Stimulated activated naive CD8-positive, alpha-beta T cell treated with anti-CD3 and anti-CD28 coated beads, Interleukin-15, Interleukin-2, amounts not matched to agents 100 U/mL and 50 U/mL, for 24 hours (primary cell): ENCODE data around the gene PDE4B.

Experiments
- ATAC-seq: fragments of 150-1000 bp; cut with Tn5 transposase; one replicate; pipeline ENCODE4 v1.10.0; 2021
- DNase-seq: peaks from one replicate; pipeline ENCODE4 v3.0.0; 2021

PDE4B gene

DNA sequence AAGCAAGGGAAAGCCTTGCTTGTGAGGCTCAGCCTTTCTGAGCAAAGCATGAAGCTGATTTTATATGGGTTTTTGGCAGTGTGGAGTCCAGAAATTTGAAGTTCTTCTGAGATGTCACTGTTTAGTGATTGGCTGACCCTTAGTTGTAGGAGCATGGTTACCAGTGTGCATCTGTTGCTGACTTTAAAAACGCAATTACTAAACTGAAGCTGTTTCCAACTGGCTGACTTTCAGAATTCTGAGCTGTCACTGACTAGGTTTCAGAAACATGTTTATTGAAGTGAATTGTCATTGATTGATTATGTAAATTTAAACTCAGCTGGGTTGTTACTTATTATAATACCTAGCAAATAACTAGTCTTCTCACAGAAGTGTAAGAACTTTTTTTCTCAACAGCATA lies 89.4 kb downstream of the PDE4B start:
- ATAC-seq (no peak), DNase-seq (no peak)

DNA sequence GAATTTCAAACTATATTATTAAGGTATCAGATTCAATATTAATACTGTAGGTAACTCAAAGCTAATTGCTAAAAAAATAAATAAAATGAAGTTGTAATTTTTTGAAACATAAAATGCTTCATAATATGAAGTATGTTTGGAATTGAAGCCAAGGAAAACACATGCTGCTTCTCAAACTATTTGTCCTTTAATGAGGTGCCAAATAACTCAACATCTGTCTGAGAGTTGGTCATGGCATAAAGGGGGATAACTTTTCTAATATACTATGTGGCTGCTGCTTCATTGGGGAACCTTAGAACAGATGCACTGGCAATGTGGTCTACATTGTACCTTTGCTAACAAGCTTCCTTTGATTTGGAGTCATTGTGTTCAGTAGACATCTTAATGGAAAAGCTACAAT lies 96.7 kb downstream of the PDE4B start:
- no peak for ATAC-seq

DNA sequence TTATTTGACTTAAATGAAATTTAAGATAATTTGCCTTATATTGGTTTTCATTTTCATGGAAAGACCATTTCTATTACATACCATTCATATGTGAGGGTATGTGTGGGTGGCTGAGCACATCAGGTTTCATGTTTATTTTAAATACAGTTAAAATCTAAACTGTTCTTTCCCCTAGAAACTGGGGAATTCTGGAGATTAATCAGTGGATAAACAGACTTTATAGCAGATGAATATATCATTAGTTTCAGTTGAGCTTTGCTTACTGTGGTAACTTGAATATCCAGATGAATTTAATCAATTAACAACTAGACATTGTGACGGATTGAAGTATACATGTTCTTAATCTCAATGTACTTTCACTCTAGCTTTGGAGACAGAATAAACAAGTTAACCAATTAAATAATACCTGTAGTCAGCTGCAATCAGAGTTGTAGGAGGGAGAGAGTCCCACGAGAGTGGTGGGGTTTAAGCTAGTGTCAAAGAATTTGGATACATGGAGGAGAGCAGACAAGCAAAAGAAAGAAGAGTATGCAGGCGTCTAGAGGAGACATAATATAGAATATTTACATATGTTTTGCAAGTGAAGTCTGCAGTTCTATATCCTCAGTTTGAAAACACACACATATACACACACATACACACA lies 97.6 kb downstream of the PDE4B start:
- no peak for ATAC-seq
- no peak for DNase-seq

More for the DNA sequence above, 96.7 kb downstream of the PDE4B start:
- DNase-seq, result no peak

DNA sequence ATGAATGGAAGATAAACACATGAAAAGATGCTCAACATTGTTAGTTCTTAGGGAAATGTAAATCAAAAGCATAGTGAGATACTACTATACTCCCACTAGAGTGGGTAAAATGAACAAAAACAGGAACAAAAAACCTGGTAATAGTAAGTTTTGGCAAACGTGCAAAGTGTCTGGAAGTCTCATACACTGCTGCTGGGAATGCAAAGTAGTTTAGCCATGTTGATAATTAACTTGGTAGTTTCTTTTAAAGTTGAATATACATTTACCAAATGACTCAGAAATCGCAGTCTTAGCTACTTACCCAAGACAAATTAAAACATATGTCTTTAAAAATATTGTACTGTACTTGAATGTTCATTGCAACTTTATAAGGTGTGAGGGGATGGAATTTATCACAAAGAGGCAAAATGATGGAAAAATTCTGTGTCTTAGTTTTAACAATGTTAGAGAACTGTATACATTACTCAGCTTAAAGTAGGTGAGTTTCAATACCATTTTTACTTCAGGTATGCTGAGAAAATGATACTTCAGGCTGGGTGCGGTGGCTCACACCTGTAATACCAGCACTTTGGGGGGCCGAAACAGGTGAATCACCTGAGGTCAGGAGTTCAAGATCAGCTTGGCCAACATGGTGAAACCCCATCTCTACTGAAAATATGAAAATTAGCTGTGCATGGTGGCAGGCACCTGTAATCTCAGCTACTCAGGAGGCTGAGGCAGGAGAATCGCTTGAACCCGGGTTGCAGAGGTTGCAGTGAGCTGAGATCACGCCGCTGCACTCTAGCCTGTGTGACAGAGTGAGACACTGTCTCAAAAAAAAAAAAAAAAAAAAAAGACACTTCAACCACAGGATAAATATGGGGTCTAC lies 102.3 kb downstream of the PDE4B start:
- no peak for DNase-seq
- ATAC-seq, result no peak

DNA sequence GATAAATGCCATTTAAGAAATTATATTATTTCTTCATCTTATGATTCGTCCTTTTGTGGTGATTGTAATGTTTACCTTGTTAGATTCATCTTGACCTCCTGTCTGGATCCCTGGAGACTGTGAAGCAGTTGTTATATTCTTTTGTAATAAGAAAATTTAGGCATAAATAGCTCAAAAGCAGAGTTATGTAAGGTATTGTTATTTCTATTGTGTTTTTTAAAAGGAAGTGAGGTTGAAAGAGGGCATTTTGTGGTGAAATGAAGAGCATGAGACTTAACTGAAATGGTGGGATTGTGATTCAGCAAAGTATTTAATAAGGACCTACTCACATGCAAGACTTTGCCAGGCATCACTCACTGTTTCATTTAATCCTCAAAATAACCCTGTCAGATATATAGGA lies 104.0 kb downstream of the PDE4B start:
- ATAC-seq (no peak), DNase-seq (no peak)

DNA sequence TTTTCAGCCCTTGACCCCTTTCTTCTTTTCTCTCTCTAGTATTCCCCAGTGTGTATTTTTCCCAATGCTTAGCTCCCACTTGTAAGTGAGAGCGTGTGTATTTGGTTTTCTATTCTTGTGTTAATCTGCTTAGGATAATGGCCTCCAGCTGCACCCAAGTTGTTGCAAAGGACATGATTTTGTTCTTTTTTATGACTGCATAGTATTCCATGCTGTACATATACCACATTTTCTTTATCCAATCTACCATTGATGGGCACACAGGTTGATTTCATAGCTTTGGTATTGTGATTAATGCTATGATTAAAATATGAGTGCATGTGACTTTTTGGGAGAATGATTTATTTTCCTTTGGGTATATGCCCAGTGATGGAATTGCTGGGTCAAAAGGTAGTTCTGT lies 104.8 kb downstream of the PDE4B start:
- no peak for ATAC-seq
- no peak for DNase-seq

DNA sequence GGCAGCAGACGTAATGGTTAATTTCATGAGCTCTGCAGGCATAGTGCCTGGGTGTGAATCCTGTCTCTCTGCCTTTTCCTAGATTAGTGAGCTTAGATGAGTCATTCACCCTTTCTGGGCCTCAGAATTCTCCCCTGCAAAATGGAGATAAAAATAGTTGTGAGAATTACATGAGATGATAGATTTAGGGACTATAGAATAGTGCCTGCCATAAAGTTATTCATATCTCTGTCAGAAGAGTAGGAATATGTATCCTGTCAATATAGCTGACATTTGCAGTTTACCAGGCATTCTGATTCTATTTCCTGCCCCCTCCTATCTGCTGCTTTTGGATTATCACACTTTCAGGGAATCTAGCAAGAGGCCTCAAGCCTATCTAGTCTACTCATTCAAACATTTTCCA lies 112.0 kb downstream of the PDE4B start:
- no peak for ATAC-seq

DNA sequence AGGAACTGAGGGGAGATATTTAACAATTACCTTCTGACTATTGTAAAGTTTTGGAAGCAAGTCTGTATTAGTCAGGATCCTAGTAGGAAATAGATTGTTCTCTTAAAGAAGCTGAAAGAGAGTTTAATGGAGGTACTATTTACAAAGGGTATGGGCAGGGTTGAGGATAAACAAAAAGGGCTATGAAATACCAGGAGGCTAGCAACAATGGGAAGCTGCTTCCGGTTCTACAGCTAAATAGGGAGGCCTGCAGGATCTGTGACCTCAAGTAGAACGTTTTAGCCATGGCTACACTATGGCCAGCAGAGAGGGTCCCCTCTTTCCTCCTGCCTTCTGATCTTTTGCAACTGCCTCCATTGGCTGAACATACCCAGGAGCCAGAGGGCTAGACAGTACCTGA lies 117.7 kb downstream of the PDE4B start:
- ATAC-seq, result no peak
- no peak for DNase-seq

More for the DNA sequence above, 112.0 kb downstream of the PDE4B start:
- DNase-seq, result no peak

DNA sequence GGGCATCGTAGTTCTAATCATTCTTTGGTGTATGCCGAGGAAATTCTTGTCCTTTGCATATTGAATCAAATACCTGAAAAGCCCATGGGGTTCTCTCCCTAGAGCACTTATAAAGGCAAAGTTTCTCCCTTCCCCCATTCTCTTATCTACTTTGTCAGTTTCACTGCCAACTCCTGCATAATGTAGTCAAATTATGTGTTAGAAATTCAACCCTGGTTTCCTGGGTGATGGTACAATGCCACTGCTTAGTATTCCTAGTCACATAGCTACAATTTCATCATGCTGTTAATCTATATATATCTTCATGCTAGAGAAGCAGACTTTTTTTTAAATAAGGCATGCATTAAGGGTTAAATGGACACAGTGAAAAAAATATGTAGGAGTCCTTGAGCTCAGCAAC lies 119.0 kb downstream of the PDE4B start:
- ATAC-seq (no peak), DNase-seq (no peak)

DNA sequence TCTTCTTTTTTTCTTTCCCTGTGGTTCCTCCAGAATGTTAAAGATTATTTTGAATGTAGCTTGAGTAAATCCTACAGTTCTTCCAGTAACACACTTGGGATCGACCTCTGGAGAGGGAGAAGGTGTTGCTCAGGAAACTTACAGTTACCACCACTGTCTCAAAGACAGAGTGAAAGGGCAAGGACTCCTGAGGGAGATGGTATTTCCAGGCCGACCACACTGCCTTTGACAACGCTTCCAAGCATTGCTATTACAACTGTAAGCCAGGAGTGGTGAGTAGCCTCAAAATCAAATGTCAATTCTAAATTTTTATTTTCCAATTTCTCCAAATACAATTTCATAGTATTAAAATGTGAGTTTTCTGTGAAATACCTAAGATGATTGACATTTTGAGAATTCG lies 125.9 kb downstream of the PDE4B start:
- no peak for DNase-seq
- no peak for ATAC-seq

DNA sequence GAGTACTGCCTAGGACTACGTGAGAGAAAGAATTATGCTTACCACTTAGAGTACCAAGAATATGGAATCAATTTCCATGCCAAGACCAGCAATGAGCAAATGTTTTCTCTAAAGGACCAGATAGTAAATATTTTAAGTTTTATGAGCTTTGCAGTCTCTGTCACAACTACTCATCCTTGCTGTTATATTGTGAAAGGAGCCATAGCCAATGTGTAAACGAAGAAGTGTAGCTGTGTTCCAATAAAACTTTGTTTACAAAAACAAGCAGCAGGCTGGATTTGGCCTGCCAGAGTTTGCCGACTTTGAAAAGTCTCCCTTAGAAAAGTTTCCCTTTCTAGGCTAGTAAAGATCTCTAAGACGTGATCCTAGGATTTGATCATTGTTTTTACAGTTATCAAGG lies 128.8 kb downstream of the PDE4B start:
- DNase-seq (no peak), ATAC-seq (no peak)

DNA sequence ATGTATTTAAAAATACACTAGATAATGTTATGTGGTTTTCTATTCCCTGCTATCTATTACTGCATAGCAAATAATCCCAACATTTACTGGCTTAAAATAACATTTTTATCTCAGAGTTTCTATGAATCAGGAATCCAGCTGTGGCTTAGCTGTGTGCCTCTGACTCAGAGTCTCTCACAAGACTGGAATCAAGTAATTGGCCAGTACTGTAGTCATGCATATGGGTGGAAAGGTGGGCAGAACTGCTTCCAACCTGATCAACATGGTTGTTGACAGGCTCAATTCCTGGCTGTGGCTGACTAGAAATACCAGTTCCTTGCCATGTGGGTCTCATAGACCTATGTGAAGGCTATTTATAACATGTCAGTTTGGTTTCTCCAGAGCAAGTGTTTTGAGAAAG lies 131.8 kb downstream of the PDE4B start:
- no peak for ATAC-seq
- DNase-seq, result no peak

DNA sequence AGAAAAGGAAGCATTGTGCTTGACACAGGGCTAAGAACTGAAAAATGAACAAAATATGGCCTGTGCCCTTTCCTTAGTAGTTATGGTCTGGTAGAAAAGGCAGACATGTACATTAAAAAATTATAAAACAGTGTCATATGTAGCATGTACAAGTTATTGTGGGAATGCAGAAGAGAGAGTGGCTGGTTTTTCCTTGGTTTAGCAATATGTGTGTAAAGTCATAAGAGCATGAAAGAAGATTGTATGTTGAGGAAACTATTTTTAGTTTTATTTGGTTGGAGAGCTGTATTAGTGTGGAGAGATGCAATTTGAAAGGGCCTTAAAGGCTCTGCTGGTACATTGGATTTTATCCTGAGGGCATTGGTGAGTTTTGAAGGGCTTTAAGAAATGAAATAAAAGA lies 145.8 kb downstream of the PDE4B start:
- ATAC-seq (no peak), DNase-seq (no peak)

DNA sequence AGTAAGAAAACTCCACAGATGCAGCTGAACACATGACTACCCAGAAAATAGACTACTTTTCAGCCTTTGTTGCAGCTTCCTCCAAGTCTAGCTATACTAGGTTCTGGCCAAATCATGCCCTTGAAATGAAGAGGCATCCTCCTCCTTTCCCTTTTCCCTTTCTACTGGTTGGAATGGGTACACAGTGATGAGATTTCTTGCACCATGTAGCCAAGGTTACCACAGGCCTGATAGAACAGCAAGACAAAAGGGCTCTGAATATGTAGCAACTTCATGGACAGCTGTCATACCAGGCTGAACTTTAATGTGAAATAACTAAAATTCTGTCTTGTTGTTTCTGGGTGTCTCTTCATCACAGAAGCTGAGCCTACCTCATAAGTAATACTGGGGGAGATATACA lies 146.5 kb downstream of the PDE4B start:
- ATAC-seq (no peak), DNase-seq (no peak)

DNA sequence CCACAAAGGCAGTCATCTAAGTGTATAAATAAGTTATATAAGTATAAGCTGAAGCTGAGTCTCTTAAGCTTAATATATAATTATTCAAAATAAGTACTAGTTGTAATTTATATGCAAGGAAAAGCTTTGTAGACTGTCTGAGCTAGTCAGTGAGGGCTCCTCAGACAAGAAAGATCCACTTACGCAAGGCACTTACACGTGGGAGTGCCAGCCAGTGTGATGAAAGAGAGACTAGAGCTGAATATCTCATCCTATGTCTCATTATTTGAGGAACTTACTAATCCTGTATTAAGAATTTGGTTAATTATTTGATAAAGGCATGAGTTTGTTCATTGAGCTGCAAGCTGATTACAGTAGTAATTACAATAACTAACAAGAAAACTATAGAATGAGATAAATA lies 146.9 kb downstream of the PDE4B start:
- no peak for DNase-seq
- ATAC-seq, result no peak

DNA sequence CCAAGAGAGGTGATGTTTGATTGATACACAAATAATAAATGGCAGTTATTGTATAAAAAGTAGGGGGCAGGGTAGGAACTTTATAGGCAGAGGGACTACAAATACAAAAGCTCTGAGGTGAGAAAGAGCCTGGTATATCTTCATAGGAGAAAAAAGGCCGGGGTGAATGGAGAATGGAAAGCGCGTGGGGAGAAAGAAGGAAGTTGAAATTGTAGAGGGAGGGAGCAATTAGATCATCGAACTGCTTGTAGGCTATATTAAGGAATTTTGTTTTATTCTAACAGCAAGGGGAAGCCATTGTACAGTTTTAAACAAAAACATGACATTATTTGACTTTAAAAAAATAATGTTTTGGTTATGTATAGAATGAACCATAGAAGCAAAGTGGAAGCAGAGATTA lies 147.4 kb downstream of the PDE4B start:
- ATAC-seq (no peak), DNase-seq (no peak)

DNA sequence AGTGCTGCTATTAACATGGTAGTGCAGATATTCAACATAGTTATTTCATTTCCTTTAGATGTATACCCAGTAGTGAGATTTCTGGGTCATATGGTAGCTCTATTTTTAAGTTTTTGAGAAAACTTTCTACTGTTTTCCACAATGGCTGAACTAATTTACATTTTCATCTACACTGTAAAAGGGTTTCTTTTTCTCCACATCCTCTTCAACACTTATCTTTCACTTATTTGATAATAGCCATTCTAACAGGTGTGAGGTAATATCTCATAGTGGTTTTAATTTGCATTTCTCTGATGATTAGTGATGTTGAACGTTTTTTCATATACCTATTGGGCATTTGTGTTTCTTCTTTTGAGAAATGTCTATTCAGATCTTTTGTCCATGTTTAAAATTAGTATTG lies 149.8 kb downstream of the PDE4B start:
- ATAC-seq, result no peak
- no peak for DNase-seq

DNA sequence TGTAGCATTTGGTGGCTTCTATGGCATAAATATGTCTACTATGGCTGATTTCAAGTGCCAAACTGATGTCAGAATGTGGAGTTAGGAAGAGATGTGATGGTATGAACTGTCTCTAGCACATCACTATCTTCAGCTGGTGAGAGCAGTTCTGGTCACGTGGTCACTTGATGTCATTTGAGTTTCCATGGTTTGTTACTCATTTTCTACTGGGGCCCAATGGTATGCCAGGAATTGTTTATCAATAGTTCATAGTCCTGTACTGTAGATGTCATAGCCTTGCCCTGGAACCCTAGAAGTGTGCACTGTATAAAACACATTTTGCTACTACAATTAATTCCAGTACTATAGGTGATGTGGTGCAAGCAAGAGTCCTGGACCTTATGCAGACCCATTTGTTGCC lies 153.7 kb downstream of the PDE4B start:
- DNase-seq (no peak), ATAC-seq (no peak)

DNA sequence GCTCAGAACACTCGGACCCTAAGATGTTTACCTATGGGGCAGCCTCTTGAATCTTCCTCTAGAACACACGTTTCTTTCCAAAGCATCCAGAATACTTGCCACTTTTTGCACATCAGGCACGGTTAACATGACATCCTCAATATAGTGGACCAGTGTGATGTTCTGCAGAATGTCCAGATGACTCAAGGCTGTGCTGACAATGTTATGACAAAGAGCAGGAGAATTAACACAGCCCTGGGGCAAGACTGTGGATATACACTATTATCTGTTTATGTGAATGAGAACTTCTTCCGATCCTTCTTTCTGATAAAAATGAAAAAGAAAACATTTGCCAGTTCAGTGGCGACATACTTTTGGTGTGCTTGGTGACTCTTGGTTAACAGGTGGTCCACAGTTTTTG lies 154.3 kb downstream of the PDE4B start:
- DNase-seq, result no peak
- no peak for ATAC-seq

DNA sequence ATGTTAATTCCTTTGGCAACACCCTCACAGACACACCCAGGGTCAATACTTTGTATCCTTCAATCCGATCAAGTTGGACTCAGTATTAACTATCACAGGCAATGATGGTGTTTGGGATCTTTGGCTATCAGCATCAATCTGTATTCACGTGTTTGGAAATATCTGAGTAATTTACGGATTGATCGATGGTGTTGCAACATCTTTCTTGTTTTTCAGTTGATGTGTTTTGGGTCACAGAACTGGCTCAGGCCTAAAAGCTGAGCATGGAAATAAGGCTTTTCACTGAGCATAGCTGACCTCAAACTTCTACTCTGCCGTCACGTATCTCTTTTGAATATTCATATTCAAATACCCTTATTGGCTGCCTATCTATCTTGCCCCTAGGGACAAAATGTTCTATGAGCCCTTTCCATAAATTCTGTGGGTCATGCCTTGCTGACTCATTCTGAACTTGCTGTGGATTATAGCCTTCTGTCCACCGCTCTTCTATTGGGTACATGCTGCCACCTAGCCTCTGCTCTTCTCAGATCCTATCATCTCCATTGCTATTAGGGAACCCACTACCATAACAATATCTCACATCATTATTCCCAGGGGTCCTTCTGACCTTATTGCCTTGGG lies 156.0 kb downstream of the PDE4B start:
- no peak for DNase-seq
- ATAC-seq, result no peak

DNA sequence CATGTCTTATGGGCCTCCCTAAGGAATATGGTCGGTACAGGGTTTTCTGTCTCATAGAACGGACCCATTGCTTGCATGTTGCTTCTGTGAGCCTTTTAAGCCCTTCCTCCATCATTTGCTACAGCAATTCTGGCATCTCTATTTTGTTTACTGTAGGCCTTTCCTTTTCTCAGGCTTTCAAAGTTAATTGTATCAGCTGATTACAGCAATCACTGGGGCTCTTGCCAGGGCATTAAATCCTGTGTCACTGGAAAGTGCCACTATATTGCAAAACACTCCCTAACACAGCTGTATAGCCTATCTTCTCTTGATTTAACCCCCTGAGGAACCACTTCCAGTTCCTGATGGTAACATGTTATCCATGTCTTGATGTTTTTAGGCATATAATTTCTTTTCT lies 156.5 kb downstream of the PDE4B start:
- DNase-seq (no peak), ATAC-seq (no peak)

DNA sequence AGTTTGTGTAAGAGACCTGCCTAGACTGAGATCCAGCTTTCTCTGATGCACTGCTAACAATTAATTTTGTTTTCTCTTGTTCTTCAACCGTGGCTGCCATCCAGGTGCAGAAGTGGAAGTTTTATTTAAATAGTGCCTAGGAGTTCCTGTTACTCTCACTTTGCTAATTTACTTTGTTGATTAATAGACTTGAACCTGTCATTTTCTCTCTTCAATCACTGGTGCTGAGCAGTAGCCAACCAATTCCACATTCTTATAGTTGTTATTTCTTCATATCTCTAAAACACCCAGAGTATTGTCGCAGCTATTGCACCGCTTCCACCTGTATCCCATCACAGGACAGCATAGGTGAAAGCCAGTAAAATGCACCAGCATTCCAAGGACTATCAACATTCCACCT lies 157.2 kb downstream of the PDE4B start:
- ATAC-seq (no peak), DNase-seq (no peak)

DNA sequence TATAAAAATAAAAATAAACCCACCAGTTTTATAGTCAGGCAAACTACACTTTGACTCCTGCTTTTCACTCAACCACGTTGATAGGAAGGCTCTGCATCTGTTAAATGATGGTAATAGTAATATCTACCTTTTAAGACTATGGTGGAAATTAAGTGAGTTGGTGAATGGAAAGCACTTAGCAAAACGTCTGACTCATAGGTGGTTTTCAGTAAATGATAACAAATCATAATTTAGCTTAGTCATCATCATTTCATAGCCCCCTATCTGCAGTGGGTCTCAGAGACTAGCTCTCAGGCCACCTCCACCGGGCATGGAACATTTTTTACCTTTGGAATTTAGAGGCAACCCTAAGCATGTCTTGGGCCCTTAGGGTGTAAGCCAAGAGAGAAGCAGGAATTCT lies 160.0 kb downstream of the PDE4B start:
- ATAC-seq, result peak; percentile 49
- no peak for DNase-seq

DNA sequence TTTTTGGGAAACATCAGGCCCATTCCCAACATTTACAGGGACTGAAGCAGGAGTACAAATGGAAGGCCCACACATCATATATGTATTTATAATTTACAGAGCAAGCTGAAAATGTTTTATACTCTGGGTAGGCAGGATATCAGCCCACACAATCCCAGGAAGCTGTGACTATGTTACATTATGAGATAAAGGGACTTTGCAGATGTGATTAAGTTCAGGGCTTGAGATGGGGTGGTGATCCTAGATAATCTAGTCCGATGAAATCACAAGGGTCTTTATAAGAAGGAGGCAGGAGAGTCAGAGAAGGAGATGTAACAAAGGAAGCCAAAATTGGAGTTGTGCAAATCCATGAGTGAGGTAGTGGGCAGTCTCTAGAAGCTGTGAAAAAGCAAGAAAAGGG lies 160.5 kb downstream of the PDE4B start:
- no peak for DNase-seq
- no peak for ATAC-seq
